T-helper 1 cell treated with Interleukin-12 subunit alpha and Interleukin-12 subunit beta and Interleukin-4 antibody, amounts not matched to agents 30 μg/mL and 1 μg/mL, for 36 hours (primary cell): ENCODE data around the gene ATP4B.

Experiments
- H3K27ac Mint-ChIP-seq: one replicate; pipeline ENCODE4 v1.8.0; 2021; ENCODE audit warnings: mild to moderate bottlenecking, mixed read lengths
- H3K27me3 Mint-ChIP-seq: one replicate; pipeline ENCODE4 v1.8.0; 2021; ENCODE audit warnings: low read depth, mixed read lengths
- H3K36me3 Mint-ChIP-seq: one replicate; pipeline ENCODE4 v1.8.0; 2021; ENCODE audit warnings: low read depth, mixed read lengths
- H3K4me1 Mint-ChIP-seq: one replicate; pipeline ENCODE4 v1.8.0; 2021; ENCODE audit warnings: low read depth, mixed read lengths
- H3K4me3 Mint-ChIP-seq: one replicate; pipeline ENCODE4 v1.8.0; 2021; ENCODE audit warnings: mild to moderate bottlenecking, moderate library complexity, mixed read lengths
- H3K9me3 Mint-ChIP-seq: one replicate; pipeline ENCODE4 v1.8.0; 2021; ENCODE audit warnings: mixed read lengths

Gene ATP4B

GRCh38 chr13:113639616-113640262 is 18.3 kb downstream of the ATP4B start:
- H3K4me3 Mint-ChIP-seq = no peak overlapping the region
- H3K9me3 Mint-ChIP-seq = no peaks in the 10 kb centered on the region
- peaks cover 38% of the 10 kb centered on the region for H3K36me3 Mint-ChIP-seq
- no peak overlapping the region for H3K27ac Mint-ChIP-seq
- H3K4me1 Mint-ChIP-seq = peaks cover under 1% of the 10 kb centered on the region
- no peaks in the 10 kb centered on the region for H3K27me3 Mint-ChIP-seq

GRCh38 chr13:113638806-113639205 is 19.2 kb downstream of the ATP4B start:
- Mint-ChIP-seq H3K9me3 (no peaks in the 10 kb centered on the region), H3K36me3 (peaks cover 44% of the 10 kb centered on the region), H3K27ac (no peak overlapping the region), H3K4me1 (peaks cover 10% of the 10 kb centered on the region), H3K4me3 (no peak overlapping the region), H3K27me3 (no peaks in the 10 kb centered on the region)

- Mint-ChIP-seq H3K4me1 (peaks cover 11% of the 10 kb centered on the region), H3K4me3 (no peak overlapping the region), H3K9me3 (no peaks in the 10 kb centered on the region), H3K27ac (no peak overlapping the region), H3K36me3 (peaks cover 44% of the 10 kb centered on the region), H3K27me3 (no peaks in the 10 kb centered on the region)
These were observed 19.7 kb downstream of the ATP4B start for GRCh38 chr13:113638173-113638746.

GRCh38 chr13:113637262-113638160 is 20.5 kb downstream of the ATP4B start:
- Mint-ChIP-seq H3K27me3 (no peaks in the 10 kb centered on the region), H3K27ac (no peak overlapping the region), H3K4me3 (no peak overlapping the region), H3K36me3 (peaks cover 46% of the 10 kb centered on the region), H3K9me3 (no peaks in the 10 kb centered on the region), H3K4me1 (peaks cover 11% of the 10 kb centered on the region)

GRCh38 chr13:113636266-113636963 is 21.6 kb downstream of the ATP4B start:
- peaks cover 39% of the 10 kb centered on the region for H3K36me3 Mint-ChIP-seq
- H3K4me3 Mint-ChIP-seq = no peak overlapping the region
- no peaks in the 10 kb centered on the region for H3K27me3 Mint-ChIP-seq
- peaks cover 11% of the 10 kb centered on the region for H3K4me1 Mint-ChIP-seq
- no peak overlapping the region for H3K27ac Mint-ChIP-seq
- no peaks in the 10 kb centered on the region for H3K9me3 Mint-ChIP-seq

GRCh38 chr13:113635709-113636108 is 22.3 kb downstream of the ATP4B start:
- Mint-ChIP-seq H3K4me1 (peaks cover 11% of the 10 kb centered on the region), H3K27me3 (no peaks in the 10 kb centered on the region), H3K36me3 (peaks cover 36% of the 10 kb centered on the region), H3K4me3 (no peak overlapping the region), H3K27ac (no peak overlapping the region), H3K9me3 (no peaks in the 10 kb centered on the region)

GRCh38 chr13:113635048-113635420 is 23.0 kb downstream of the ATP4B start:
- Mint-ChIP-seq H3K36me3 (peaks cover 30% of the 10 kb centered on the region), H3K4me3 (no peak overlapping the region), H3K4me1 (peaks cover 11% of the 10 kb centered on the region), H3K27ac (no peak overlapping the region), H3K9me3 (no peaks in the 10 kb centered on the region), H3K27me3 (no peaks in the 10 kb centered on the region)

- Mint-ChIP-seq H3K4me3 (no peak overlapping the region), H3K27ac (peak overlapping the region; percentile 4), H3K4me1 (peaks cover 11% of the 10 kb centered on the region), H3K36me3 (peaks cover 29% of the 10 kb centered on the region), H3K9me3 (no peaks in the 10 kb centered on the region), H3K27me3 (no peaks in the 10 kb centered on the region)
These were observed 23.5 kb downstream of the ATP4B start for GRCh38 chr13:113634279-113635047.

GRCh38 chr13:113633485-113633873 is 24.5 kb downstream of the ATP4B start:
- no peaks in the 10 kb centered on the region for H3K9me3 Mint-ChIP-seq
- H3K27ac Mint-ChIP-seq = no peak overlapping the region
- no peaks in the 10 kb centered on the region for H3K27me3 Mint-ChIP-seq
- no peak overlapping the region for H3K4me3 Mint-ChIP-seq
- H3K36me3 Mint-ChIP-seq = peaks cover 28% of the 10 kb centered on the region
- H3K4me1 Mint-ChIP-seq = peaks cover 11% of the 10 kb centered on the region

- H3K36me3 Mint-ChIP-seq = peaks cover 28% of the 10 kb centered on the region
- peaks cover 11% of the 10 kb centered on the region for H3K4me1 Mint-ChIP-seq
- H3K4me3 Mint-ChIP-seq = no peak overlapping the region
- H3K27ac Mint-ChIP-seq = no peak overlapping the region
- H3K9me3 Mint-ChIP-seq = no peaks in the 10 kb centered on the region
- H3K27me3 Mint-ChIP-seq = no peaks in the 10 kb centered on the region
These were observed 25.1 kb downstream of the ATP4B start for GRCh38 chr13:113632706-113633484.

GRCh38 chr13:113631341-113632095 is 26.5 kb downstream of the ATP4B start:
- peaks cover 20% of the 10 kb centered on the region for H3K36me3 Mint-ChIP-seq
- H3K4me3 Mint-ChIP-seq = no peak overlapping the region
- H3K27ac Mint-ChIP-seq = peak overlapping the region; percentile 45

GRCh38 chr13:113630804-113631203 is 27.2 kb downstream of the ATP4B start:
- Mint-ChIP-seq H3K27ac (no peak overlapping the region), H3K4me3 (no peak overlapping the region), H3K36me3 (peaks cover 20% of the 10 kb centered on the region), H3K27me3 (no peaks in the 10 kb centered on the region), H3K4me1 (peaks cover 11% of the 10 kb centered on the region), H3K9me3 (no peaks in the 10 kb centered on the region)

More at GRCh38 chr13:113631341-113632095, 26.5 kb downstream of the ATP4B start:
- H3K27me3 Mint-ChIP-seq = no peaks in the 10 kb centered on the region
- H3K9me3 Mint-ChIP-seq = no peaks in the 10 kb centered on the region
- peaks cover 11% of the 10 kb centered on the region for H3K4me1 Mint-ChIP-seq

- Mint-ChIP-seq H3K36me3 (peaks cover 22% of the 10 kb centered on the region), H3K9me3 (no peaks in the 10 kb centered on the region), H3K4me3 (no peak overlapping the region), H3K4me1 (peaks cover 11% of the 10 kb centered on the region), H3K27me3 (no peaks in the 10 kb centered on the region), H3K27ac (no peak overlapping the region)
These were observed 27.7 kb downstream of the ATP4B start for GRCh38 chr13:113630296-113630695.
